H1 (cell line): ENCODE results near the gene CLMP. TPM values are rescaled to one million over a fixed set of nuclear protein-coding genes. Genes with fewer than 3 reads are reported as not detected.
"Not testable (repeated sequence)": the region's sequence is repeated elsewhere in the genome, so short reads cannot be mapped to it uniquely, and the experiment has no call there.

ENCODE experiments used
- CTCF ChIA-PET: fragments of 300-600 bp; sonication (Branson Sonifier 250); formaldehyde crosslinking; loops from one replicate; lab custom pipeline; 2021; ENCODE audit not compliant: partially characterized antibody; lab: Charles Lee
- POLR2A ChIA-PET: fragments of 300-600 bp; sonication (Branson Sonifier 250); formaldehyde crosslinking; loops from one replicate; lab custom pipeline; 2021; ENCODE audit warnings: inconsistent platforms; ENCODE audit not compliant: partially characterized antibody; lab: Charles Lee
- DNase-seq, 2 experiments: peaks; one replicate each; pipeline versions ENCODE4 v3.0.0 to v3.0.0-alpha.2; 2010 to 2022; ENCODE audit warnings: low spot score in 2 of 2, low read depth in 1 of 2, mixed read lengths in 1 of 2
- FAIRE-seq: peaks from 2 replicates; lab custom pipeline; 2011; peaks lifted over from hg19 to GRCh38; lab: Jason Lieb, UNC
- H2AFZ ChIP-seq: 2 replicates; pipeline ENCODE4 v1.8.1; 2012; ENCODE audit warnings: low read length, inconsistent platforms
- H2AK5ac ChIP-seq: 2 replicates; pipeline ENCODE4 v1.6.1; 2013; ENCODE audit warnings: low read depth, low read length
- H2BK120ac ChIP-seq: replicated peaks from 2 replicates; pipeline ENCODE3; 2013; ENCODE audit warnings: low read depth, low read length, inconsistent platforms
- H2BK12ac ChIP-seq: 2 replicates; pipeline ENCODE4 v1.6.1; 2013; ENCODE audit warnings: low read depth, low read length
- H2BK15ac ChIP-seq: 2 replicates; pipeline ENCODE4 v1.6.1; 2013; ENCODE audit warnings: low read length
- H2BK20ac ChIP-seq: 2 replicates; pipeline ENCODE4 v1.6.1; 2013; ENCODE audit warnings: low read length
- H2BK5ac ChIP-seq: 2 replicates; pipeline ENCODE4 v1.6.1; 2013; ENCODE audit warnings: low read depth, low read length
- H3K14ac ChIP-seq: 2 replicates; pipeline ENCODE4 v1.6.1; 2013; ENCODE audit warnings: inconsistent platforms; ENCODE audit not compliant: insufficient read length
- H3K18ac ChIP-seq: 2 replicates; pipeline ENCODE4 v1.6.1; 2013; ENCODE audit warnings: low read length; ENCODE audit errors: extremely low read depth
- H3K23ac ChIP-seq: 2 replicates; pipeline ENCODE4 v1.6.1; 2013; ENCODE audit warnings: inconsistent platforms; ENCODE audit not compliant: insufficient read length
- H3K23me2 ChIP-seq: 2 replicates; pipeline ENCODE4 v1.6.1; 2013; ENCODE audit warnings: low read depth, low read length
- H3K27ac ChIP-seq: 2 replicates; pipeline ENCODE4 v1.6.1; 2011; ENCODE audit warnings: low read depth, low read length, inconsistent platforms
- H3K27me3 ChIP-seq, 4 experiments: replicated peaks in 1 of 4; 1 replicate in 1 of 4; 2 replicates in 3 of 4; pipeline versions ENCODE4 v1.6.1 to v1.8.1; 2011 to 2013; ENCODE audit warnings: low read length in 3 of 4, mild to moderate bottlenecking in 3 of 4, inconsistent platforms in 2 of 4, mixed read lengths in 2 of 4, moderate library complexity in 1 of 4; ENCODE audit not compliant: control insufficient read depth in 3 of 4, insufficient read depth in 3 of 4; ENCODE audit errors: extremely low read depth in 1 of 4
- H3K36me3 ChIP-seq, 4 experiments: 2 replicates each; pipeline versions ENCODE4 v1.6.1 to v1.8.1; 2011 to 2013; ENCODE audit warnings: mild to moderate bottlenecking in 4 of 4, low read length in 3 of 4, moderate library complexity in 2 of 4, control low read depth in 1 of 4, inconsistent platforms in 1 of 4; ENCODE audit not compliant: insufficient read depth in 4 of 4, control insufficient read depth in 2 of 4
- H3K4ac ChIP-seq: replicated peaks from 2 replicates; pipeline ENCODE3; 2013; ENCODE audit warnings: low read length, low read depth, mixed read lengths, inconsistent platforms; ENCODE audit not compliant: insufficient read length
- H3K4me1 ChIP-seq, 4 experiments: replicated peaks in 1 of 4; 1 replicate in 1 of 4; 2 replicates in 3 of 4; pipeline versions ENCODE4 v1.6.1 to v1.8.1; 2011 to 2013; ENCODE audit warnings: low read length in 3 of 4, inconsistent platforms in 2 of 4, mixed read lengths in 1 of 4; ENCODE audit not compliant: insufficient read depth in 4 of 4, control insufficient read depth in 3 of 4
- H3K4me2 ChIP-seq, 2 experiments: 2 replicates each; pipeline versions ENCODE4 v1.6.1 to v1.8.1; 2011 to 2013; ENCODE audit warnings: low read depth in 2 of 2, low read length in 2 of 2, control low read depth in 1 of 2, inconsistent platforms in 1 of 2, mild to moderate bottlenecking in 1 of 2; ENCODE audit not compliant: insufficient read depth in 1 of 2
- H3K4me3 ChIP-seq, 4 experiments: fragments of 200-600, 300-600 bp in 1 of 4; sonication (generic), shearing (Covaris generic), sonication (Bioruptor Twin) in 1 of 4; 2 replicates each; pipeline versions ENCODE4 v1.5.1 to v1.8.1; 2011 to 2016; ENCODE audit warnings: low read length in 4 of 4, low read depth in 3 of 4, control low read depth in 2 of 4, inconsistent platforms in 2 of 4, mild to moderate bottlenecking in 2 of 4, mixed read lengths in 1 of 4, moderate library complexity in 1 of 4; ENCODE audit not compliant: insufficient read depth in 2 of 4; ENCODE audit errors: extremely low read depth in 1 of 4
- H3K56ac ChIP-seq: replicated peaks from 2 replicates; pipeline ENCODE3; 2013; ENCODE audit warnings: low read depth, mild to moderate bottlenecking, mixed read lengths, low read length, inconsistent platforms; ENCODE audit not compliant: insufficient read length
- H3K79me1 ChIP-seq: 2 replicates; pipeline ENCODE4 v1.6.1; 2013; ENCODE audit warnings: low read depth, low read length, control low read depth
- H3K79me2 ChIP-seq, 2 experiments: 2 replicates each; pipeline versions ENCODE4 v1.6.1 to v1.8.1; 2012 to 2013; ENCODE audit warnings: low read length in 2 of 2, mild to moderate bottlenecking in 2 of 2, inconsistent platforms in 1 of 2; ENCODE audit not compliant: insufficient read depth in 2 of 2, control insufficient read depth in 1 of 2
- H3K9ac ChIP-seq, 4 experiments: replicated peaks in 1 of 4; 1 replicate in 1 of 4; 2 replicates in 3 of 4; pipeline versions ENCODE4 v1.6.1 to v1.8.1; 2011 to 2013; ENCODE audit warnings: low read depth in 3 of 4, low read length in 3 of 4, control low read depth in 2 of 4, mild to moderate bottlenecking in 2 of 4, moderate library complexity in 2 of 4, inconsistent platforms in 1 of 4; ENCODE audit errors: extremely low read depth in 1 of 4
- H3K9me3 ChIP-seq, 2 experiments: 2 replicates each; pipeline versions ENCODE4 v1.6.1 to v1.8.1; 2012 to 2013; ENCODE audit warnings: mild to moderate bottlenecking in 2 of 2, moderate library complexity in 2 of 2, control low read depth in 1 of 2, inconsistent platforms in 1 of 2, low read depth in 1 of 2, low read length in 1 of 2, mixed read lengths in 1 of 2; ENCODE audit not compliant: insufficient read depth in 2 of 2
- H4K20me1 ChIP-seq, 2 experiments: replicated peaks in 1 of 2; 2 replicates each; pipeline versions ENCODE3 to v1.8.1; 2011 to 2013; ENCODE audit warnings: inconsistent platforms in 2 of 2, low read length in 2 of 2, mild to moderate bottlenecking in 1 of 2; ENCODE audit not compliant: insufficient read depth in 2 of 2, control insufficient read depth in 1 of 2
- H4K5ac ChIP-seq: 2 replicates; pipeline ENCODE4 v1.6.1; 2013; ENCODE audit warnings: low read length, low read depth, mixed read lengths, inconsistent platforms; ENCODE audit not compliant: insufficient read length
- H4K8ac ChIP-seq: 2 replicates; pipeline ENCODE4 v1.8.0; 2013; ENCODE audit warnings: mild to moderate bottlenecking, moderate library complexity, low read length, inconsistent platforms; ENCODE audit not compliant: insufficient read depth; ENCODE audit errors: extremely low read depth
- H4K91ac ChIP-seq: replicated peaks from 2 replicates; pipeline ENCODE3; 2013; ENCODE audit warnings: low read length, mixed read lengths, inconsistent platforms; ENCODE audit not compliant: insufficient read length
- ASH2L ChIP-seq: fragments of 200-600, 300-600 bp; sonication (generic); IDR thresholded peaks from one replicate; pipeline ENCODE4 v1.7.1; 2017; ENCODE audit warnings: low read length
- CBX8 ChIP-seq: fragments of 300-800, 300-1000 bp; sonication (generic); IDR thresholded peaks from 2 replicates; pipeline ENCODE4 v1.7.1; 2016; ENCODE audit warnings: low read depth, low read length, borderline replicate concordance
- CREB1 ChIP-seq: IDR thresholded peaks from 2 replicates; pipeline ENCODE4 v1.6.1; 2012; ENCODE audit warnings: inconsistent platforms
- EZH2 ChIP-seq: fragments of 200-600 bp; sonication (generic); IDR thresholded peaks from 2 replicates; pipeline ENCODE4 v1.7.1; 2012; ENCODE audit warnings: low read depth, mild to moderate bottlenecking, moderate library complexity, low read length, inconsistent platforms; ENCODE audit not compliant: severe bottlenecking
- GABPA ChIP-seq: IDR thresholded peaks from 2 replicates; pipeline ENCODE4 v1.6.1; 2011; ENCODE audit warnings: mild to moderate bottlenecking, low read length, moderate library complexity, borderline replicate concordance; ENCODE audit not compliant: insufficient read depth
- NANOG ChIP-seq: IDR thresholded peaks from 2 replicates; pipeline ENCODE4 v1.6.1; 2011; ENCODE audit warnings: low read length, low read depth, mild to moderate bottlenecking, inconsistent platforms; ENCODE audit not compliant: insufficient read depth, poor library complexity, severe bottlenecking
- SIN3A ChIP-seq, 2 experiments: IDR thresholded peaks in 1 of 2; conservative IDR thresholded peaks in 1 of 2; 2 replicates each; pipeline ENCODE4 v1.6.1; 2011 to 2012; ENCODE audit warnings: low read length in 2 of 2, improper control_type of control experiment in 1 of 2, low read depth in 1 of 2, mild to moderate bottlenecking in 1 of 2
- SRF ChIP-seq: IDR thresholded peaks from 2 replicates; pipeline ENCODE4 v1.6.1; 2011; ENCODE audit warnings: mild to moderate bottlenecking, low read depth, low read length, moderate library complexity
- WGBS, 2 experiments: shearing (Covaris generic) in 1 of 2; methylation state at CpG; one replicate each; pipeline versions ENCODE4 v1.1.6 to v1.1.7; 2013 to 2015; ENCODE audit warnings: low lambda C conversion rate in 2 of 2, mixed read lengths in 2 of 2, inconsistent platforms in 1 of 2, low coverage in 1 of 2, missing lambda C conversion rate in 1 of 2; ENCODE audit not compliant: insufficient replicate concordance in 2 of 2, insufficient coverage in 1 of 2, insufficient read length in 1 of 2; ENCODE audit errors: extremely low coverage in 1 of 2, missing lambda C conversion rate in 1 of 2; 5-methylcytosine and 5-hydroxymethylcytosine counted together
- polyA plus RNA-seq, 7 experiments: library from polyadenylated mRNA; depleted of rRNA in 3 of 7; stranded (reverse) in 5 of 7; unstranded in 2 of 7; fragments of >200 nt in 5 of 7; fragments of 200-250 nt in 2 of 7; gene quantifications; 1 replicate in 5 of 7; 2 replicates in 1 of 7; 4 replicates in 1 of 7; pipeline versions ENCODE4 v1.2.1 to v1.2.3, GENCODE V29; 2011 to 2013; ENCODE audit warnings: missing spikeins in 2 of 7, mixed read lengths in 2 of 7
- total RNA-seq: library from RNA; stranded (reverse); fragmentation: NEBNext Ultra II Directional; extraction: Animal tissue kit (Norgen Biotek cat#: 25700); gene quantifications from 2 replicates; pipeline ENCODE4 v1.2.1, GENCODE V29; 2021

Gene CLMP
- total and polyA plus RNA-seq, 2 of the 8 experiments (the other 6 are each of a cell fraction or from before 2014, with no cell fraction given): 9.9 to 24.1 TPM

DNA sequence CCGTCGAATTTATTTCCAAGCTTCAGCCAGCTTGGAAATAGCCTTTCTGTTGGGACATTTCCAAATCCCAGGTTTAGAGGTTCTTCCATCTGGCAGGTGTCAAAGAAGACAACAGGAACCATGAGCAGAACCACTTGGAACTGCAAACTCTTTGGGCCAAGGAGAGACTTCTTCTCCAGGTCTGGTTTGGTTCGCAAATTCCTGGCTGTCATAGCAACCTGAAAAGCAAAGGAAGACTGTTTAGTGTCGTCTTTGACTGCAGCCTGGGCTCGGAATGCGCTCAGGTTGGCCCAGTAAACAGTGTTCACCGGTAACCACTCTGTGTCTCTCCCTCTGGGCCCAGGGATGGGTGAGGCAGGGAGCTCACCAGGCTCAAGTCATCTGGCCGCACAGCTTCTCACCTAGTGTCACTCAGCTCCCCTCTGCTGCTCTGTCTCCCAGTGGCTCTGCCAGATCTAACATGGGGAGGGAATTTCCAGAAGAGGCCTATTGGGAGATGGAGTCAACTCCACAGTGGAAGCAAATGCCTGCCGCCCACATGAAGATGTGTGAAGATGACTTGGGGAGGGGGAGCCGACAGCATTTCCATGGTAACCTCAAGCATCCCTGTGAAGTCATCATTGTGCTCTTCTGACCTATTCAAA is 11.9 kb upstream of the CLMP start (continued):
- no peak for TF ChIP-seq EZH2
- peak; percentile 77 for TF ChIP-seq ASH2L
- TF ChIP-seq CREB1: no peak
- no peak for TF ChIP-seq GABPA
- TF ChIP-seq SIN3A (conservative IDR thresholded peaks at IDR 0.05 in 1 of 2, IDR thresholded peaks at IDR 0.05 in 1 of 2; ENCODE audit: low read depth in 1 of 2, low read length in 2 of 2): no peak
- TF ChIP-seq SRF: no peak
- TF ChIP-seq NANOG: no peak
- TF ChIP-seq CBX8: no peak

DNA sequence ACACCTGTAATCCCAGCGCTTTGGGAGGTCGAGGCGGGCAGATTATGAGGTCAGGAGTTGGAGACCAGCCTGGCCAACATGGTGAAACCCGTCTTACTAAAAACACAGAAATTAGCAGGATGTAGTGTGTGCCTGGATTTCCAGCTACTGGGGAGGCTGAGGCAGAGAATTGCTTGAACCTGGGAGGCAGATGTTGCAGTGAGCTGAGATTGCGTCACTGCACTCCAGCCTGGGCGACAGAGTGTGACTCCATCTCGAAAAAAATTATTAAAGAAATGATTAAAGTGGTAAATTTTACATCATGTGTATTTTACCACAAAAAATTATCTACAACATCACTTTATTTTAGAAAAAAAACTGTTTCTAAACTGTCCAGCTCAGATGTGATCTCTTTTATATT is 11.0 kb upstream of the CLMP start:
- H3K27ac ChIP-seq, H3K4me2 ChIP-seq, H3K79me1 ChIP-seq, H3K27me3 ChIP-seq, H2BK12ac ChIP-seq, H4K8ac ChIP-seq, H4K91ac ChIP-seq, H4K20me1 ChIP-seq, H3K4ac ChIP-seq, POLR2A ChIA-PET, H3K4me1 ChIP-seq, H3K23ac ChIP-seq, H2AK5ac ChIP-seq, H2BK5ac ChIP-seq, H3K56ac ChIP-seq, H3K23me2 ChIP-seq, H3K9me3 ChIP-seq, H3K18ac ChIP-seq, DNase-seq, H3K9ac ChIP-seq, FAIRE-seq, H2BK15ac ChIP-seq, H3K79me2 ChIP-seq, H3K14ac ChIP-seq, H2BK20ac ChIP-seq, H4K5ac ChIP-seq, H2BK120ac ChIP-seq, H2AFZ ChIP-seq, H3K36me3 ChIP-seq, H3K4me3 ChIP-seq: not testable (repeated sequence)
- 96% methylated on average over 7 of the region's 7 CpGs; no CpG with 5 or more reads in 1 of the 2 experiments for WGBS, 2 experiments
- CTCF ChIA-PET: interaction anchor here (1.3 kb wide), 1 partner anchor 18 kb away, joined by 3 read pairs; no protein-coding TSS in a partner anchor
